Tongue (tissue), 3 donors: ENCODE measurements around the gene AKT2. TPM values are rescaled to one million over a fixed set of nuclear protein-coding genes. Genes with fewer than 3 reads are reported as not detected.

ENCODE experiments used
- DNase-seq: peaks from one replicate; pipeline ENCODE4 v3.0.0-alpha.2; 2015
- small RNA-seq: library from RNA; depleted of rRNA; stranded (forward); fragments of <200 nt; gene quantifications from one replicate; pipeline ENCODE3, GENCODE V24; 2014; ENCODE audit warnings: low replicate concordance
- total RNA-seq: library from RNA; depleted of rRNA; stranded (reverse); fragments of >200 nt; gene quantifications from one replicate; pipeline ENCODE4 v1.2.3, GENCODE V29; 2014

The AKT2 gene
- total RNA-seq, 1 donor from 2014 or later: 142 TPM

DNA sequence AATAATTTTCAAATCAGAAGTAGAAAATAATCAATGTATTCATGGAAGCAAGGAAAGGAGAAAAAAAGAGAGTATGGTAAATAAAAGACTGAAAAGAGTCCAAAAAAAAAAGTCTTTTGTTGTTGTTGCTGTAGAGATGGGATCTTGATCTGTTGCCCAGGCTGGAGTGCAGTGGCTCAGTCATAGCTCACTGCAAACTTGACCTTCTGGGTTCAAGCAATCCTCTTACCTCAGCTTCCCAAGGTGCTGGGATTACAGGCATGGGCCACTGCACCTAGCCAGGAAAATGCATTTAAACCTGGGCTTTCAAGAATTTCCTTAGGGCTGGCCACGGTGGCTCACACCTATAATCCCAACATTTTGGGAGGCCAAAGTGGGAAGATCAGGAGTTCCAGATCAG is 100.9 kb downstream of the AKT2 start:
- no peak for DNase-seq

Small RNA genes lying within 50 kb of the gene (small RNA-seq; reads per million reads assigned to genes)
- 10.9 reads per million, percentile 94 among the genes with 10 or more reads in this experiment for gene MIR641
- gene RNU6-945P: not detected

Other genes starting within 250 kb of the AKT2 start
- gene ZNF780B, start 229.1 kb downstream of the AKT2 start, total RNA-seq: 18.4 TPM
- 32.2 TPM for gene ZNF780A, start 194.4 kb downstream of the AKT2 start, total RNA-seq
- gene MAP3K10, start 93.9 kb downstream of the AKT2 start, total RNA-seq: 5.1 TPM
- gene TTC9B, start 67.0 kb downstream of the AKT2 start, total RNA-seq: not detected
- gene CCNP, start 58.7 kb downstream of the AKT2 start, total RNA-seq: not detected
- 25.6 TPM for gene C19orf47, start 63.1 kb upstream of the AKT2 start, total RNA-seq
- 295 TPM for gene PLD3, start 63.4 kb upstream of the AKT2 start, total RNA-seq
- gene HIPK4, start 104.8 kb upstream of the AKT2 start, total RNA-seq: not detected
- 32.0 TPM for gene PRX, start 128.0 kb upstream of the AKT2 start, total RNA-seq
- gene SERTAD1, start 140.6 kb upstream of the AKT2 start, total RNA-seq: 12.9 TPM
- 42.3 TPM for gene SERTAD3, start 159.0 kb upstream of the AKT2 start, total RNA-seq
- 57.4 TPM for gene BLVRB, start 180.4 kb upstream of the AKT2 start, total RNA-seq
- gene SPTBN4, start 181.7 kb upstream of the AKT2 start, total RNA-seq: 0.92 TPM